MM.1S (cell line): ENCODE data around the gene ZBTB47.

Experiments used
- DNase-seq: peaks from one replicate; pipeline ENCODE4 v3.0.0-alpha.2; 2015
- H2AFZ ChIP-seq: fragments of 300-600 bp; sonication (generic); 2 replicates; pipeline ENCODE4 v1.6.0; 2016; ENCODE audit warnings: antibody characterized with exemption, low read length
- H3F3A ChIP-seq: fragments of 300-600 bp; sonication (generic); 2 replicates; pipeline ENCODE4 v1.6.1; 2016; ENCODE audit warnings: mild to moderate bottlenecking, antibody characterized with exemption, low read length, moderate library complexity, mixed read lengths; ENCODE audit not compliant: insufficient read depth
- H3K27ac ChIP-seq: fragments of 300-600 bp; sonication (generic); 2 replicates; pipeline ENCODE4 v1.5.1; 2016; ENCODE audit warnings: mild to moderate bottlenecking, low read length
- H3K27me3 ChIP-seq: fragments of 300-600 bp; sonication (generic); replicated peaks from 2 replicates; pipeline ENCODE4 v1.6.0; 2016; ENCODE audit warnings: low read length; ENCODE audit not compliant: insufficient read depth
- H3K36me3 ChIP-seq: fragments of 300-600 bp; sonication (generic); replicated peaks from 2 replicates; pipeline ENCODE4 v1.6.1; 2016; ENCODE audit warnings: mild to moderate bottlenecking, low read length, mixed read lengths; ENCODE audit not compliant: insufficient read depth
- H3K4me1 ChIP-seq: fragments of 300-600 bp; sonication (generic); 2 replicates; pipeline ENCODE4 v1.6.1; 2016; ENCODE audit warnings: low read length, mixed read lengths
- H3K4me2 ChIP-seq: fragments of 300-600 bp; sonication (generic); 2 replicates; pipeline ENCODE4 v1.6.0; 2016; ENCODE audit warnings: low read depth, low read length
- H3K4me3 ChIP-seq: fragments of 300-600 bp; sonication (generic); 2 replicates; pipeline ENCODE4 v1.5.1; 2016; ENCODE audit warnings: low read length, mixed read lengths
- H3K79me2 ChIP-seq: fragments of 300-600 bp; sonication (generic); 2 replicates; pipeline ENCODE4 v1.6.1; 2016; ENCODE audit warnings: mixed run types, low read length, mixed read lengths
- H3K9ac ChIP-seq: fragments of 300-600 bp; sonication (generic); 2 replicates; pipeline ENCODE4 v1.6.1; 2016; ENCODE audit warnings: low read length, mixed read lengths
- H3K9me2 ChIP-seq: fragments of 300-600 bp; sonication (generic); replicated peaks from 2 replicates; pipeline ENCODE4 v1.6.1; 2016; ENCODE audit warnings: mild to moderate bottlenecking, low read length, mixed read lengths; ENCODE audit not compliant: insufficient read depth
- H3K9me3 ChIP-seq: fragments of 300-600 bp; sonication (generic); replicated peaks from 2 replicates; pipeline ENCODE4 v1.6.1; 2016; ENCODE audit warnings: mild to moderate bottlenecking, low read length, mixed read lengths; ENCODE audit not compliant: insufficient read depth
- H4K20me1 ChIP-seq: fragments of 300-600 bp; sonication (generic); 2 replicates; pipeline ENCODE4 v1.6.1; 2016; ENCODE audit warnings: mild to moderate bottlenecking, low read length, moderate library complexity, mixed read lengths; ENCODE audit not compliant: insufficient read depth
- EZH2 ChIP-seq: fragments of 300-600 bp; sonication (generic); optimal IDR thresholded peaks from 2 replicates; pipeline ENCODE3; 2017; ENCODE audit warnings: low read depth, mild to moderate bottlenecking, antibody characterized with exemption, low read length, mixed read lengths
- EZH2phosphoT487 ChIP-seq: fragments of 300-600 bp; sonication (generic); IDR thresholded peaks from 2 replicates; pipeline ENCODE4 v1.6.1; 2018; ENCODE audit warnings: antibody characterized with exemption, low read length
- TF ChIP-seq, protein P1 (sequence below): fragments of 300-600 bp; sonication (generic); IDR thresholded peaks from 2 replicates; pipeline ENCODE4 v1.5.1; 2016; ENCODE audit warnings: antibody characterized with exemption, low read length, mixed read lengths

ZBTB47 gene

DNA sequence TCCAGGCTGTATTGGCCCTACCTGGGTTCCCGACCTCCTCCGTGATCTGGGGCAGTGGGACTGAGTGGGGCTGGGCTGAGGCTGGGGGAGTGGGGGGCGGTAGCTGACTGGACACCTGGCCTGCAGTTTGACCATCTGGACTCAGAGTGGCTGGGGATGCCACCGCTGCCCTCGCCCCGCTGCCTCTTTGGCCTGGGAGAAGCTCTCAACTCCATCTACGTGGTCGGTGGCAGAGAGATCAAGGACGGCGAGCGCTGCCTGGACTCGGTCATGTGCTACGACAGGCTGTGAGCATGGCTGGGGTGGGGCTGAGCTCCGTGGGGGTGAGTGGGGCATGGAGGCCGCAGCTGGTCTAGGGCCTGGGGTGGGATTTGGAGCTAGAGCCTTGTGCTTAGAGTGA is 34.5 kb downstream of the ZBTB47 start:
- Histone ChIP-seq H4K20me1 (no peaks in the 10 kb centered on the region), H3K27me3 (peaks cover 5% of the 10 kb centered on the region), H3K4me3 (no peak overlapping the region), H3K9me3 (no peaks in the 10 kb centered on the region), H3K4me1 (no peaks in the 10 kb centered on the region), H3K9me2 (no peaks in the 10 kb centered on the region), H3F3A (no peaks in the 10 kb centered on the region), H3K36me3 (no peaks in the 10 kb centered on the region), H2AFZ (no peak overlapping the region), H3K9ac (no peak overlapping the region), H3K27ac (no peak overlapping the region), H3K79me2 (no peaks in the 10 kb centered on the region), H3K4me2 (no peak overlapping the region)
- TF ChIP-seq EZH2phosphoT487: no peak
- TF ChIP-seq EZH2: no peak
- TF ChIP-seq, protein P1, sequence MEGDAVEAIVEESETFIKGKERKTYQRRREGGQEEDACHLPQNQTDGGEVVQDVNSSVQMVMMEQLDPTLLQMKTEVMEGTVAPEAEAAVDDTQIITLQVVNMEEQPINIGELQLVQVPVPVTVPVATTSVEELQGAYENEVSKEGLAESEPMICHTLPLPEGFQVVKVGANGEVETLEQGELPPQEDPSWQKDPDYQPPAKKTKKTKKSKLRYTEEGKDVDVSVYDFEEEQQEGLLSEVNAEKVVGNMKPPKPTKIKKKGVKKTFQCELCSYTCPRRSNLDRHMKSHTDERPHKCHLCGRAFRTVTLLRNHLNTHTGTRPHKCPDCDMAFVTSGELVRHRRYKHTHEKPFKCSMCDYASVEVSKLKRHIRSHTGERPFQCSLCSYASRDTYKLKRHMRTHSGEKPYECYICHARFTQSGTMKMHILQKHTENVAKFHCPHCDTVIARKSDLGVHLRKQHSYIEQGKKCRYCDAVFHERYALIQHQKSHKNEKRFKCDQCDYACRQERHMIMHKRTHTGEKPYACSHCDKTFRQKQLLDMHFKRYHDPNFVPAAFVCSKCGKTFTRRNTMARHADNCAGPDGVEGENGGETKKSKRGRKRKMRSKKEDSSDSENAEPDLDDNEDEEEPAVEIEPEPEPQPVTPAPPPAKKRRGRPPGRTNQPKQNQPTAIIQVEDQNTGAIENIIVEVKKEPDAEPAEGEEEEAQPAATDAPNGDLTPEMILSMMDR: no peak
- DNase-seq: no peak

- H3K4me1 ChIP-seq: no peaks in the 10 kb centered on the region
- no peak overlapping the region for H3K27ac ChIP-seq
- no peaks in the 10 kb centered on the region for H3F3A ChIP-seq
- no peak for TF ChIP-seq EZH2
- TF ChIP-seq, protein P1: no peak
- TF ChIP-seq EZH2phosphoT487: no peak
- H3K9ac ChIP-seq: no peak overlapping the region
- no peaks in the 10 kb centered on the region for H4K20me1 ChIP-seq
- H3K79me2 ChIP-seq: no peaks in the 10 kb centered on the region
- H3K9me2 ChIP-seq: no peaks in the 10 kb centered on the region
- H3K9me3 ChIP-seq: no peaks in the 10 kb centered on the region
- no peak for DNase-seq
- no peak overlapping the region for H2AFZ ChIP-seq
- no peak overlapping the region for H3K4me2 ChIP-seq
- no peak overlapping the region for H3K4me3 ChIP-seq
- H3K27me3 ChIP-seq: peaks cover 5% of the 10 kb centered on the region
- H3K36me3 ChIP-seq: no peaks in the 10 kb centered on the region
Measured at GRCh38 chr3:42688487-42689420, 35.3 kb downstream of the ZBTB47 start.

DNA sequence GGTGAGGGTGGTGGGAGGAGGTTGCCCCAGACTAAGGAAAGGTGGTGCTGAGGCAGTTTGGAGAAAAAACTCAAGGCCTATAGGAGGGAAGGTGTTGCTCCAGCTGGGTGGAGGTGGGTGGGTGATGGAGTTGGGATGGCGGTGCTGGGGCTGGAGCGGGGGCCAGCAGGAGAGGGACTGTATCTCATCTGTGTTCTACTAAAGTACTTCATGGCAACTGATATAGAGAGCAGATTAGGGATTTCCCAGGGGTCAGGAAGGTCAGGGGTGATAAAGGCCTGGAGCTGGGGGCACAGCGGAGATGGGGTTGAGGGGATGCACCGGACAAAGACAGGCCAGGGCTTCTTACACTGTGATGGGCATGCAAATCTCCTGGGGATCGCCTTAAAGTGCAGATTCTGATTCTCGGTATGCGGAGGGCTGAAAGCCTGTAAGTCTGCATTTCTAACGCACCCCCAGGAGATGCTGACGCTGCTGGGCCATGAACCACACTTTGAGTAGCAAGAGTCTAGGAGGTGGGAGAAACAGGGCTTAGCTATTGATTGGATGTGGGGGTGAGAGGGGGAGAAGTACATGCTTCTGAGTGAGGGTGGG is 36.0 kb downstream of the ZBTB47 start:
- Histone ChIP-seq H3K9ac (no peak overlapping the region), H3K4me2 (no peak overlapping the region), H4K20me1 (no peaks in the 10 kb centered on the region), H3K36me3 (no peaks in the 10 kb centered on the region), H2AFZ (no peak overlapping the region), H3K9me3 (no peaks in the 10 kb centered on the region), H3F3A (no peaks in the 10 kb centered on the region), H3K9me2 (no peaks in the 10 kb centered on the region), H3K4me1 (no peaks in the 10 kb centered on the region), H3K27ac (no peak overlapping the region), H3K79me2 (no peaks in the 10 kb centered on the region), H3K4me3 (no peak overlapping the region), H3K27me3 (peaks cover 5% of the 10 kb centered on the region)
- TF ChIP-seq, protein P1: no peak
- TF ChIP-seq EZH2: no peak
- no peak for TF ChIP-seq EZH2phosphoT487
- no peak for DNase-seq
